IPS-NIHi7 (cell line): ENCODE data around the gene OTOP1.
"Not testable (repeated sequence)": the region's sequence is repeated elsewhere in the genome, so short reads cannot be mapped to it uniquely, and the experiment has no call there.

Experiments
- DNase-seq: peaks from one replicate; pipeline ENCODE4 v3.0.0; 2012; ENCODE audit warnings: mixed read lengths; ENCODE audit errors: extremely low spot score

The OTOP1 gene

GRCh38 chr4:4226606-4227438, at the start of gene OTOP1:
TSS of gene OTOP1 (minus strand) at chr4:4226929. CDS start at chr4:4226864, 65 bp downstream.
- DNase-seq, result no peak

DNA sequence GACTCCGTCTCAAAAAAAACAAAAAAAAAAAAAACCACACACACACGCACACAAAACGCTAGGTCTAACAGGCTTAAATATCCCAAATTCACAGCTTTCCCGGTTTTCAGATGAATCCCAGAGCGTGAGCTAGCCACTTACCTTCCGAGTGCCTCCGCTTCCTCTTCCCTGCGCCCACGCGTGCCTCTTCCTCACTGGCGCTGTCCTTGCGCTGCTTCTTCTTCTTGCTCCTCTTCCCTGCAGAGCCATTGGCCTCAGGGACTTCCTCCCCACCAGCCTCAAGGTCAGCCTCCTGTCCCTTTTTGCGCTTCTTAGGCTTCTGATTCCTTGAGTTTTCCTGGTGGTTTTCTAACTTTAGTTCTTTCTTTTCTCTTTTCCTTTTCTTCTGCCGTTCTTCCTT, 47.5 kb upstream of the OTOP1 start:
- DNase-seq, result no peak

DNA sequence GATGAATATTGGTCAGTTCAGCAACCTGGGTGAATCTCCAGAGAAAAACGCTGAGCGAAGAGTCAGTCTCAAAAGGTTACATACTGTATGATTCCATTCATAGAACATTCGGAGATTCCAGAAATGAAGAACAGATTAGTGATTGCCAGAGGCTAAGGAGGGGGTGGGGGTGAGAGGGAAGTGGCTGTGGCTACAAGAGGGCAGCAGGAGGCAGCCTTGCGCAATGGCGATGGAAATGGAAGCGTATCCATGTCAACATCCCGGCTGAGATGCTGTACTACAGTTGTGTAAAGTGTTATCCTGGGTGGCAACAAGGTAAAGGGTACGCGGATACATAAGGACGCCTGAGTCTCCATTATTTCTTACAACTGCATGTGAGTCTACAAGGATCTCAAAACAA, 45.2 kb upstream of the OTOP1 start:
- peak; percentile 33 for DNase-seq

DNA sequence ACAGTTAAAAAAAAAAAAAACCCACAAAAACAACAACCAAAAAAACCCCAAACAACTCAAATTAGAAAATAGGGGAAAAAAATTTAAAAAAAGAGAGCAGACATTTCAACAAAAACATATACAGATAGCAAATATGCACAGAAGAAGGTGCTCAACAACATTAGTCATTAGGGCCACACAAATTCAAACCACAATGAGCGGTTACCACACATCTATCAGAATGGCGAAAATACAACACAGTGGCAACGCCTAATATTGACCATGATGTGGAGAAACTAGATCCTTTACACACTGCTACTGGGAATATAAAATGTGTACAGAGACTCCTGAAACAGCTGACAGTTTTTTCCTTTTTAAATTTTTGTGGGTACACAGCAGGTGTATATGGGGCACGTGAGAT, 43.8 kb upstream of the OTOP1 start:
- no peak for DNase-seq

DNA sequence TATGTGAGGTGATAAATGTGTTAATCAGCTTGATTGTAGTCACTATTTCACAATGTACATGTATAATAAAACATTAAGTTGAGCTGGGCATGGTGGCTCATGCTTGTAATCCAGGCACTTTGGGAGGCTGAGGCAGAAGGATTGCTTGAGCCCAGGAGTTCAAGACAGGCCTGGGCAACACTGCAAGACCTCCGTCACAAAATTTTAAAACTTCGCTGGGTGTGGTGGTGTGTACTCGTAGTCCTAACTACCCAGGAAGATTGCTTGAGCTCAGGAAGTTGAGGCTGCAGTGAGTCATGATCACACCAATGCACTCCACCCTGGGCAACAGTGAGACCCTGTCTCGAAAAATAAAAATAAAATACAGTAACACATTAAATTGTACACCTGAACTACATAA, 43.1 kb upstream of the OTOP1 start:
- no peak for DNase-seq

DNA sequence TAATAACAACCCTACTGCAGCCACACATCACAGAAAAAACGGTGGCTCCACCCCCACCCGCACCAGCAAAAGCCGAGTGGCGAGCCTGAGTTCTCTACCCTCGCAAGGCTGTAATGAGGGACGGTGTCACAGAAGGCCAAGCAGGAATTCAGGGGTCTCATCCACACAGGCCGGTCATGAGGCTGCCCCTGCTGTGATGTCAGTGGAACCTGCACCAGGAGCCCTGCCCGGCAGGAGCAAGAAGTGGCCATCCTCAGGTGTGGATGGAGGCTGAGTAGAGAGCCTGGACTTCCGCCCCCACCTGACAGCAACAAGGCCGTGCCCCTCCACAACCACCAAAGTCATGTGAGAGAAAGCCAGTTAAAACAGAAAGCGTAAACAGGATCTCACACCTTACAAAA, 42.6 kb upstream of the OTOP1 start:
- DNase-seq, result no peak

DNA sequence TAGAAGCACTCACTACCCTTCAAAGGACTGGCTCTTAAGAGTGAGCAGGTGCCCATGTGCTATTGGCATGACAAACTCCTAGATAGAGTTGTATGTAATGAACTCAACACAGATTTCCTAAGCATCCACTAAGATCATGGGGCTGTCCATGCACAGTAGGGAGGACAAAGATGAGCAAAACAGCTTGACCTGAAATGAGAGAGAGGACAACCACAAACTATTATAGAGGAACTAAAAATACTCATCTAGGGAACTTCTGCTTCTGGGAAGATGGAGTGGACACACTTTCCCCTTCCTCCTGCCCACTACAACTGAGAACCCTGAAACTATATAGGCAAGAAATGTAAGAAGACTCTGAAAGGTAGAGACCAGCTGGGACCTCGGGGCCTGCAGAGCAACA, 42.0 kb upstream of the OTOP1 start:
- no peak for DNase-seq

GRCh38 chr4:4267981-4268380, 41.3 kb upstream of the OTOP1 start:
- no peak for DNase-seq

DNA sequence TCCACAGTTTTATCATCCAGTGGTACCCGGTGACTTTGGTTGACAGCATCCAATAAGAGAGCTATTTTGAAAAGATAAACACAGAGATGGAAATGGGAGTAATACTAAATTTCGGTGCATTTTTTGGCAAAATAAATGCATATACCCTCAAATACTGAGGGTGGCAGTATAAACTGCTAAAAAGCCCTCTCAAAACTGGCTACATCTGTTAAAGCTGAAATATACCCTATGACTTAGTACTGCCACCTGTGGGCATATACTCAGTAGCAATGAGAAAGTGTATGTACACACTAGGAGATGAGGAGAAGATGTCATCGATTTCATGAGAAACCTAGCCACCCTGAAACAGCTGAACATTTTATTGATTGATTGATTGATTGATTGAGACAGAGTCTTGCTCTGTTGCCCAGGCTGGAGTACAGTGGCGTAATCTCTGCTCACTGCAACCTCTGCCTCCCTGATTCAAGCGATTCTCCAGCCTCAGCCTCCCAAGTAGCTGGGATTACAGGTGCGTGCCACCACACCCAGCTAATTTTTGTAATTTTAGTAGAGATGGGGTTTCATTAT, 33.5 kb upstream of the OTOP1 start:
- DNase-seq, result peak; percentile 34

DNA sequence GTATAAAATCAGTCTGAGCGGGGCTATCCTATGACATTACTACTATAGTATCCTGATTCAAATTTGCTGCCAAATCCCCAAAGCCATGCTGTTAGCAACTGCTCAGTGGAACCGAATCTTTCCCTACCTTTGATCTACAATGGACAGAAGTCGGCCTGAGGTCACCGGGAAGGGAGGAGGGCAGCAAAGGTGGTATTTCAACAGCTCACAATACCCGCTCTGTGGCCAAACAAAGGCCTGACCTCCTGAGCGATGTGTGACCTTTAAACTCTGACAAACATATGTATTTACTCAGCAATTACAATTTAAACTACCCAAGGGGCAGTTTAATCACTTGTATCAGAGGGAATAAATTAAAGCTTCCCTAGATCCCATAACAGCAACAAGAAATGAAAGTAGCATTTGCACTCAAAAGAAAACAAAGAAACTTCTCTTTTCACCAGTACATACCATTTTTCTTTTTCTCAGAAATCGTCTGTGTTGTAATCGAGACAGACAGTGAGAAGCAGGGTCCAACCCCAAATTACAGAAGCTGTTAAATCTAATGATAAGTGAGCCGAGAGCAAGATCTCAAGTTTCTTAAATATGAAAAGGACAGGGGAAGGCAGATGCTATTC, 32.9 kb upstream of the OTOP1 start:
- DNase-seq, result no peak

DNA sequence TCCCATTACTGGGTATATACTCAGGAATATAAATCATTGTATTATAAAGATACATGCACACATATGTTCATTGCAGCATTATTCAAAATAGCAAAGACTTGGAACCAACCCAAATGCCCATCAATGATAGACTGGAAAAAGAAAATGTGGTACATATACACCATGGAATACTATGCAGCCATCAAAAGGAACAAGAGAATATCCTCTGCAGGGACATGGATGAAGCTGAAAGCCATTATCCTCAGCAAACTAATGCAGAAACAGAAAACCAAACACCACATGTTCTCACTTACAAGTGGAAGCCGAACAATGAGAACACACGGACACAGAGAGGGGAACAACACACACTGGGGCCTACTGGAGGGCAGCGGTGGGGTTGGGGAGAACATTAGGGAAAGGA, 31.0 kb upstream of the OTOP1 start:
- not testable (repeated sequence) for DNase-seq

DNA sequence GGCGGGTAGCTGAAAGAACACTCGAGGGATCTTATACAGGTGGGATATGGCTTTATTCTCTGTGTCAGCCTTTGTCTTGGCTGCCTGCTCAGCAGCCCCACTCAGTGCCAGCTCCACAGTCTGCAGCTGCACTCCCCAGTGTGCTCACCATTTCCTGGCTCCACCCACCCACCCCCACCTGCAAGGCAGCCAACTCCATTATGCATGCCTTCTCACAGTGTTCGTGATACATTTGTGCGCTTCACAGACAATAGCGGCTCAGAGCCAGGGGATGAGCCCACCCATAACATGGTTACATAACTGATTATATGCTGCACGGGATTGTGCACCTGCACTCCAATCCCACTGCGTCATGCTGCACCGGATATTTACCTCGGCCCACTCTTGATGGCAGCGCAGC, 30.1 kb upstream of the OTOP1 start:
- DNase-seq, result peak; percentile 31

DNA sequence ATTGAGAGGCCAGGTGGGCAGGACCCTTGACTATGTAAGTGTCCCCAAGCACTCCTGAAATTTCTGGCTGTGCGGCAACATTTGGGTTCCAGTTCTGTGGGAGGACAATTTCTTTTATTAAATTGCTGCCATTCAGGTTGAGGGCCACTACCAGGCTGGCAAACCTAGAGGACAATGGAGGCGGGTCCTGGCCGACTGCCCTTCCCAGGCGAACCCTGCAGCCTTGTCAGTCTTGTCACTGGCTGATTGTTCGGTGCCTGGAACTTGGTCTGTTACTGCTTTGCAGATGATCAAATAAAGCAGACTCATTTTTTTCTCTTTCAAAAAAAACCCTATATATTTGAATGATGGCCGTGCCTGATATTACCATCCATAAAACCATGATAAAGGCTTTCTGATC, 27.9 kb upstream of the OTOP1 start:
- DNase-seq, result no peak

GRCh38 chr4:4254199-4254598, 27.5 kb upstream of the OTOP1 start:
- no peak for DNase-seq

- DNase-seq, result no peak
Measured at GRCh38 chr4:4249866-4250265, 23.1 kb upstream of the OTOP1 start.

- not testable (repeated sequence) for DNase-seq
Measured at GRCh38 chr4:4249342-4249741, 22.6 kb upstream of the OTOP1 start.

DNA sequence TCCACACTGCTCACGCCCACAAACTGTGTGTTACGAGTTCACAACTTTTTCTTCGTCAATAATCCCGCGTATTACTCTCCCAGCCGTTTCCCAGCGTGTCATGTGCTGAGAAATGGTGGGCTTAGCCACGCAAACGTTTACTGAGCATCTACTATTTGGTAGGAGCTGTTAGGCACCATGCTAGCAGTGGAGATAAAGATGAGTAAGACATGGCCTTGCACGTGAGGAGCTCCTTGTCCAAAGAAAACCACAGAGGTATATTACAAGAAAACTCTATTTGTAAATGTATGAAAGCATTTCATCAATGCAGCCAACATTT, 22.1 kb upstream of the OTOP1 start:
- DNase-seq, result no peak

GRCh38 chr4:4248029-4248884, 21.5 kb upstream of the OTOP1 start, which contains the start of gene TMEM128:
TSS of gene TMEM128 (minus strand) at chr4:4248223. CDS start at chr4:4248202, 21 bp downstream.
- peak; percentile 98 for DNase-seq

- DNase-seq, result no peak
Measured at GRCh38 chr4:4247696-4248028, 20.9 kb upstream of the OTOP1 start.

DNA sequence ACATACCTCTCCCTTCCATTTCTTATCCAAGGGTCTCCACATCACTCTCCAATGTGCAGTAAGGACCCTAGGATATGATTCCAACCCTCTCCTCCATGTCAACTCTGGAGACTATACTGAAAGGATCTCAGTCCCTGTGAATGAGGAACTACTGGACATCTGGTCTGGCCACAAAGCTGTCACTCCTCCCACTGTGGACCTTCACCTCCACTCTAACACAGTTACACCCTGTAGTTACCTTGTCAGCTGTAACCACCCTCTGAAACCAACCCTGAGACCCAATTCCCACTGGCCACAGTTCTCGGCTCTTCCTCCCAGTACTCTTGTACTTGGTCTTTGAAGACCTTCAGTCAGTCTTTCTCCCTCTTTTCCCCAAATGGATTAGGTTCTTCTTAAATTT, 18.4 kb upstream of the OTOP1 start:
- no peak for DNase-seq

GRCh38 chr4:4239551-4239950, 12.8 kb upstream of the OTOP1 start:
- DNase-seq, result not testable (repeated sequence)

DNA sequence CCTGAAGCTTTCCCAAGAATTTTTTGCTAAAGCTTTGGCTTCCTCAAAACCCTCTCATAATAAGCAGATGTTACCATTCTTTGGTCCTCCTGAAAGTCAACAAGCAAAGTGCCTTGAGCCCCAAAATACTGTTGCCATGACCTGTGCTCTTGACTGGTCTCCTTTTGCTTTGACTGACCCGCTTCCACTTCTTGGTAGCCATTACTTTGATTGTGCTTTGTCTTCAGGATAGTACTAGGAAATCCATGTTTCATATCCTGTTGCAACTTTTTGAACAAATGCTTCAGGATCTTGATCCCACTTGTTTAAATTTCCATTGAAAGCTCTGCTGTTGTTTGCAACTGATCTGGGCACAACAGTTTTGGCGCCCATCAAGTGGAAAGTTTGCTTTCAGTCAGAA, 6.9 kb upstream of the OTOP1 start:
- DNase-seq, result no peak

- no peak for DNase-seq
Measured at GRCh38 chr4:4228356-4228668, 1.6 kb upstream of the OTOP1 start.
